Choroid plexus epithelial cell (primary cell): ENCODE results near the gene SHC3.

ENCODE experiments used
- DNase-seq: peaks from one replicate; pipeline ENCODE4 v3.0.0-alpha.2; 2010; ENCODE audit warnings: low read depth
- H3K4me3 ChIP-seq: 2 replicates; pipeline ENCODE4 v1.5.1; 2011; ENCODE audit warnings: low read depth, mild to moderate bottlenecking, control low read depth, low read length, moderate library complexity
- CTCF ChIP-seq: conservative IDR thresholded peaks from 2 replicates; pipeline ENCODE4 v1.5.1; 2011; ENCODE audit warnings: low read depth, mild to moderate bottlenecking, control low read depth, inconsistent platforms, low read length, moderate library complexity

The SHC3 gene

GRCh38 chr9:88972401-88972800, 206.2 kb downstream of the SHC3 start:
- TF ChIP-seq CTCF, result no peak
- H3K4me3 ChIP-seq, result no peak overlapping the region
- no peak for DNase-seq

GRCh38 chr9:88971131-88971960, 207.3 kb downstream of the SHC3 start:
- no peak overlapping the region for H3K4me3 ChIP-seq
- no peak for DNase-seq
- TF ChIP-seq CTCF, result no peak

GRCh38 chr9:88969646-88970373, 208.8 kb downstream of the SHC3 start:
- no peak for TF ChIP-seq CTCF
- no peak overlapping the region for H3K4me3 ChIP-seq
- DNase-seq, result no peak

- no peak for DNase-seq
- no peak overlapping the region for H3K4me3 ChIP-seq
Measured at GRCh38 chr9:88968799-88969198, 209.8 kb downstream of the SHC3 start.

GRCh38 chr9:88966894-88967676, 211.5 kb downstream of the SHC3 start:
- no peak for TF ChIP-seq CTCF
- no peak overlapping the region for H3K4me3 ChIP-seq
- DNase-seq, result no peak

More at GRCh38 chr9:88968799-88969198, 209.8 kb downstream of the SHC3 start:
- TF ChIP-seq CTCF, result no peak

GRCh38 chr9:88965473-88965872, 213.1 kb downstream of the SHC3 start:
- no peak overlapping the region for H3K4me3 ChIP-seq
- no peak for DNase-seq
- no peak for TF ChIP-seq CTCF
